Activated T-cell treated with anti-CD3 and anti-CD28 coated beads for 1 hour (primary cell): ENCODE data around the gene SFN.

Experiments
- DNase-seq: peaks from one replicate; pipeline ENCODE4 v3.0.0-alpha.2; 2020; ENCODE audit warnings: low read depth

Gene SFN

GRCh38 chr1:26913389-26913753, 50.4 kb downstream of the SFN start:
- DNase-seq, result no peak
